Neural cell (in vitro differentiated cells): ENCODE measurements around the gene SGF29.

Experiments
- EP300 ChIP-seq: fragments of 450-650 bp; conservative IDR thresholded peaks from 2 replicates; pipeline ENCODE4 v1.6.1; 2014; ENCODE audit warnings: antibody characterized with exemption, mild to moderate bottlenecking, moderate library complexity; ENCODE audit not compliant: poor library complexity, severe bottlenecking
- POLR2AphosphoS5 ChIP-seq: IDR thresholded peaks from 2 replicates; pipeline ENCODE4 v1.6.1; 2012
- TAF1 ChIP-seq: IDR thresholded peaks from 2 replicates; pipeline ENCODE4 v1.6.1; 2012; ENCODE audit warnings: low read depth
- TF ChIP-seq, protein P1 (sequence below): fragments of 450-650 bp; IDR thresholded peaks from 2 replicates; pipeline ENCODE4 v1.5.1; 2014; ENCODE audit warnings: antibody characterized with exemption, mild to moderate bottlenecking, moderate library complexity; ENCODE audit not compliant: poor library complexity, severe bottlenecking

- TF ChIP-seq, protein P1, sequence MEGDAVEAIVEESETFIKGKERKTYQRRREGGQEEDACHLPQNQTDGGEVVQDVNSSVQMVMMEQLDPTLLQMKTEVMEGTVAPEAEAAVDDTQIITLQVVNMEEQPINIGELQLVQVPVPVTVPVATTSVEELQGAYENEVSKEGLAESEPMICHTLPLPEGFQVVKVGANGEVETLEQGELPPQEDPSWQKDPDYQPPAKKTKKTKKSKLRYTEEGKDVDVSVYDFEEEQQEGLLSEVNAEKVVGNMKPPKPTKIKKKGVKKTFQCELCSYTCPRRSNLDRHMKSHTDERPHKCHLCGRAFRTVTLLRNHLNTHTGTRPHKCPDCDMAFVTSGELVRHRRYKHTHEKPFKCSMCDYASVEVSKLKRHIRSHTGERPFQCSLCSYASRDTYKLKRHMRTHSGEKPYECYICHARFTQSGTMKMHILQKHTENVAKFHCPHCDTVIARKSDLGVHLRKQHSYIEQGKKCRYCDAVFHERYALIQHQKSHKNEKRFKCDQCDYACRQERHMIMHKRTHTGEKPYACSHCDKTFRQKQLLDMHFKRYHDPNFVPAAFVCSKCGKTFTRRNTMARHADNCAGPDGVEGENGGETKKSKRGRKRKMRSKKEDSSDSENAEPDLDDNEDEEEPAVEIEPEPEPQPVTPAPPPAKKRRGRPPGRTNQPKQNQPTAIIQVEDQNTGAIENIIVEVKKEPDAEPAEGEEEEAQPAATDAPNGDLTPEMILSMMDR: no peak
- no peak for TF ChIP-seq EP300
- TF ChIP-seq POLR2AphosphoS5: no peak
- no peak for TF ChIP-seq TAF1
Measured at GRCh38 chr16:28505489-28506137, 48.1 kb upstream of the SGF29 start.
